GM12891 (cell line): ENCODE data around the gene UGT1A6.

Experiments
- POLR2A ChIP-seq: IDR thresholded peaks from 2 replicates; pipeline ENCODE4 v1.6.1; 2011; ENCODE audit warnings: low read depth, low read length, control low read depth
- POLR2AphosphoS5 ChIP-seq: IDR thresholded peaks from 2 replicates; pipeline ENCODE4 v1.6.1; 2011; ENCODE audit warnings: low read depth, low read length, control low read depth
- POU2F2 ChIP-seq: IDR thresholded peaks from 2 replicates; pipeline ENCODE4 v1.6.1; 2011; ENCODE audit warnings: low read depth, mild to moderate bottlenecking, control low read depth, low read length, moderate library complexity
- TAF1 ChIP-seq: IDR thresholded peaks from 2 replicates; pipeline ENCODE4 v1.6.1; 2011; ENCODE audit warnings: low read depth, low read length, control low read depth

- TF ChIP-seq POLR2A (no peak), POU2F2 (no peak), POLR2AphosphoS5 (no peak), TAF1 (no peak)
Observed at GRCh38 chr2:233689031-233689430, 3.7 kb upstream of the UGT1A6 start.
